ENCODE measurements around the gene BACH2. TPM values are rescaled to one million over a fixed set of nuclear protein-coding genes. Genes with fewer than 3 reads are reported as not detected.
A peak's percentile ranks its signal among the peaks of the same experiment; 100 is the strongest.
"Not testable (repeated sequence)": the region's sequence is repeated elsewhere in the genome, so short reads cannot be mapped to it uniquely, and the experiment has no call there.

The BACH2 gene
- total RNA-seq, 1 donor from 2014 or later, result 1.5 TPM

DNA sequence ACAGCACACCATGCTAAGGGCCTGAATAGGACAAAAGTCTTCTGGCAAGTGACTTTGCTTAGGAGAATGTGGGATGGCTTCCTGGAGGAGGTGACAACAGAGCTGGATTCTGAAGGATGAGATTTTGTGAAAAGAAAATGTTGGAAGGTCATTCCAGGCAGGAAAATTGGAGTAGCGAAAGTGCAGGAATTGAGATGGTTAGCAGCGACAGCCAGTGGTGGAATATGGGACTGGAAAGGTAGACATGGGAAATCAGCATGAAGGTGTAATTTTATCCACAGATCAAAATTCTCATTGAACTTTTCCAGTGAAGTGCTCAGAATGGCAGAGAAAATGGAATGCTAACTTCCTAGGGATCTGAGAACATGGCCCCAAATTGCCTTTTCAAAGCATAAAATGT, 5.7 kb upstream of the BACH2 start:
- no peak for DNase-seq (ENCODE audit: low read depth in 2 of 2)

DNA sequence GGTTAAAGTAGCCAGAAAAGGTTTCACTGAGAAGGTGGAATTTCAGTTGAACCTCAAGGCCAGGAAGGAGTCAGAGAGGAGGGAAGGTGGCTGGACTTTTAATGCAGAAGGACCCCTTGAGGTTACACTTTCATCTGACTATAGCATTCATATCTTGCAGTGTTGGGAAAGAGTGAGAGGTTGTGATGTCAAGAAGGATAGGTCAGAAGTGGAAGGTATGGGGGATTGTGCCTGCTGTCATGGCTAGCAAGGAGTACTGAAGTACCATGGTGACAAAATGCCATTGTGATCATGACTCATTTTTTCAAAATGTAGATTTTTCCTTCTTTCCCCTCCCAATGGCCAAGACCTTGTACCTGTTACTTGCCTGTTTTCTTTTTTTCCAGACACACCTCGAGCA, 5.2 kb upstream of the BACH2 start:
- DNase-seq (ENCODE audit: low read depth in 2 of 2), result no peak

DNA sequence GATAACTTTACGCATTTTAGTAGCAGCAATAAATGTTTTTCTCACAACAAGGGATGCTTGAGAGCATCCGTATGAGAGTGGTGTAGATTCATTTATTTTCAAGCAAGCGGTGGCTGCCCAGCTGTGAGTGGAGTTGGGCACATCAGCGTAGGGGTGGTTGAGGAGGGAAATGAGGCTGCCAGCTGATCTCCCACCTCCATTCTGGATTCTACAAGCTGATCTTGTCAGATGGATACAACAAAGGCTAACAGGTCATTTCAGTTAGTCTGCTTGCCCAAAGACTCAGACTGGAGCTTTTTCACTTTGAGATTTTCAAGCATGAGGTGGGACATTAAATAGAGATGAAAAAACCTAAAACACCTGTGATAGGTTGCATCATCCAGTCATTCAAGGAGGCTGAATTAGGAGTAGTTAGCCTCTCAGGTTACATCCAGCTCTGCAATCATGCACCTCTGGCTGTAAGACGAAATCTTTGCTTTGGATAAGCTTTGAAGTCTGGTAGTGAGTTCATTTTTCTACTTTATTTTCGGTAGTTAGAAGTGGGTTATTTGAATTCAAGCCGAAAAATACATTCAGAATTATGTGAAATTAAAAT, 1.9 kb upstream of the BACH2 start:
- no peak for DNase-seq (ENCODE audit: low read depth in 2 of 2)

DNA sequence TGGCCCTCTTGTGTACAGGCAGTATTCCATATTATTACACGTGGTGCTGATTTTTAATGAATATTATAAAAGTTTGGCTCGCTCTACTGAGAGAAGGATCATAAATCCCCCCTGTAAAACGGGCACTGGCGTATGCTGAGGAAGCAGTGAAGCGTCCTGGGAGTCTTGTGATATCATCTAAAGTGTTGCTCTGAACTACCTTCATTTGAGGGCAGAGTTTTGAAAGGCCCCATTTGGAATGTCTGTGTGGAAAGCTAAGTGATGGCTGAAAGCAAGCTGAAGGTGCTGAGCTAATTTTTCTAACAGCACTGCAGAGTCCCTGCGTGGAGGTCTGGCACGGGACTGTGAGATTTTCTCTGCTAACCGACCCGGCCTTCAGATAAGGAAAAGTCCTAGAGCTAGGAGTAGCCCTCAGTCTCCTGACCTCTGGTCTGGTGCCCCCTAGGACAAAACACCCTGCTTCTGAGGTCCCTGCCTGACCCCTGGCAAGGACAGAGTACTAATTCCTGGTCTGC, 1.3 kb upstream of the BACH2 start:
- no peak for DNase-seq (ENCODE audit: low read depth in 2 of 2)

DNA sequence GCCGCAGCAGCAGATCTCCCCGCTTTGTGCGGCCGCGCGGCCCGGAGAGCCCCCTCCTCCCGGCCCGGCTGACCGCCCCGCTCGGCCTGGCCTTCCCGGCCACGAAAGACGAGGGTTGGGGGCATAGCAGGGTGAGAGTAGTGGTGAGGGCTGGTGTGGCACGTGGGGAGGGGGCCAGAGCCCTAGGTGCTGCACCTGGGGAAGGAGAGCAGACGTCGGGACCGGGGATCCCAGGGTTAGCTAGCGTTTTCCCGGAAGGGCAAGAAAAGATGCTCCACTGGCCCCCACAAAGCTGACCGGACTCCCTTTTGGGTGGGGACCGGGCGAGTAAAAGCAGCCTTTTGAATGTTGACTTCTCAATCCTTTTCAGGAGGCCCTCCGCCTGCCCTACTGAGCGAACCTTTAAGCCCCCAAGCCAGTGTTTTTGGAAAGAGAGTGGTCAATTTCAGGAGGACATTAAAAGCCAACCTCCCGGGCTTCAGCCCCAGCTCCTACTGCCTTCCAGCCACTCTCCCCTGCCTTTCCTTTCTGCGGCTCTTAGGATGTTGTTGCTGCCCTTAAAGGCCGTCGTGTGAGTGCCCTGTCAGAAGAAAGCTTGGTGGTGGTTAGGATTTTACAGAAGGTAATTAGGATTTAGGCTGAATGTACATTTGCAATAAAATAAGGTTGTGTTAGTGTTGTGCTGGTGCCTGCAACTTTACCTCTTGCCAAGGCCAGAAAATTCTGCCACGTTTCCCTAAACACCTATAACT, 648 bp upstream of the BACH2 start:
- no peak for DNase-seq (ENCODE audit: low read depth in 2 of 2)

DNA sequence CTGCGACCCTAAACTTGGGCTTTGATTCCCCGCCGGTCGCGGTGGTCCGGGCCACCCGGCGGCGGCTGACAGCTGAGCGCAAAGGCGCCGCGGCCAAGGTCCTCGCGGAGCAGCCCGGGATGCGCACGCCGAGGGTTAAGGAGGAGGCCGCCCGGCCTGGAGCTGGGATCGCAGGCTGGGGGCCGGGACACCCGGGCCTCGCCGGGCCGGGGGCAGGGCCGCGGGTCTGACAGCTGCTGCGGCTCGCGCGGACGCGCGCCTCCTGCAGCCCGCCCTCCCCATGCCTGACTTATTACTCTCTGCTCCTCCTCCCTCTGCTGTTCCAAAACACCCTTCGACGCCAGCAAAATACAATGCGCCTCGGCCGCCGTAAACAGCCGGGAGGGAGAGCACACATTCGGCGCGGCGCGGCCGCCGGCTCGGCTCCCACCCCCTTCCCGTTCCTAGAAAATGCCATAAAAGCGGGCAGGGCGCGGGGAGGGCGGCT, 746 bp downstream of the BACH2 start:
- peak in 1 of 2 donors; percentile 76 for DNase-seq (ENCODE audit: low read depth in 2 of 2)

DNA sequence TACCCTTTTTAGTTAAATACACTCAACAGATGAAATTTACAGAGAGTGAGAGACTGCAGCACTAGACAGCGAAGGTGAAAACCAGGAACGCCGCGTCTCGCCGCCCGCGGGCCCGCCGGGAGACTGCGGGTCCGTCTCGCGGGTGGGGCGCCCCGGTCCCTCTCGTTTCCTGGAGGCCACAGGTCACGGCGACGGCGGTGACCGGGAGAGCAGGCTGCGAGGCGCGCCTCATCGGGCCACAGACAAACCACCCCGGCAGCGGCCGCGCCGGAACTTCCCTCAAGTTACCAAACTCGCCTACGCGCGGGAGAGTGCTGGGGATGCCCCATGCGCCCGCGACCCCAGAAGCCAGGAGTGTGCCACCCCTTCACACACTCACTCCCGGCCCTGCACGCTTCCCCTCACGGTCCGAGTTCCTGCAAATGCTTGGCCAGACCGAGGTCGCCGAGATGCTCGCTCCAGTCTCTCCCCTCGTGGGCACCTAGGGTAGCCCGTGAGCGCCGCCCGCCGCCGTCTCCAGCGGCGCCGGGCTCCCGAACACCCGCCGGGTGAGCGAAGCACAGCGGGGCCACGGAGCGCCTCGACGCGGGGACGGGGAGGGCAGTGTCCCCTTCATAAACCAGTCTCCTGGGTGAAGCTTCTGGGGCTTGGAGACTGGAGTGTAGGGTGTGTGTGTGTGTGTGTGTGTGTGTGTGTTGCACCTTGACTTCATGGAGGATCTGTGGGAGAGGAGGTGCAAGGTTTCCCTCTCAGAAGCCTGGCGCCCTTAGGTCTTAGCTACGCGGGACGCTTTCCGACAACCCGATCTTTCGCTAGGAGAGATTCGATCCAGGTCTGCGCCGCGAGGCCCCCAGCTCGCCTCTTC, 1.4 kb downstream of the BACH2 start:
- DNase-seq (ENCODE audit: low read depth in 2 of 2), result peak in 1 of 2 donors; percentile 51

DNA sequence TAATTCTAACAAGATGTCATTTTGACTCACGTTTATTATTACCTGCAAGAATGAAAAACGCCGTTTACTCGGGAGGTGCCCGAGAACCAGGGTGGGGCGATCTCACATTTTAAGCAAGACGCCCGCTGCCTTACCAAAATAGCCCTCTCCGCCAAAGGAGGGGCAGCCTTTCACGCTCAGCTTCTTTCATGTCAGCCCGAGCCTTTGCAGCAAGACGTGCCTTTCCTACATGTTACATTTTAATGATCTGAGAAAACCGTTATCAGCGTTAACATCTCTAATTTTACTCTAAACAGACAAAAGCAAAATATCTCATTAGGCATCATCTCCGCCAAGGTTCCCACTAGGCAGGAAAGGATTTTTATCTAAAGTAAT, 2.0 kb downstream of the BACH2 start:
- no peak for DNase-seq (ENCODE audit: low read depth in 2 of 2)

DNA sequence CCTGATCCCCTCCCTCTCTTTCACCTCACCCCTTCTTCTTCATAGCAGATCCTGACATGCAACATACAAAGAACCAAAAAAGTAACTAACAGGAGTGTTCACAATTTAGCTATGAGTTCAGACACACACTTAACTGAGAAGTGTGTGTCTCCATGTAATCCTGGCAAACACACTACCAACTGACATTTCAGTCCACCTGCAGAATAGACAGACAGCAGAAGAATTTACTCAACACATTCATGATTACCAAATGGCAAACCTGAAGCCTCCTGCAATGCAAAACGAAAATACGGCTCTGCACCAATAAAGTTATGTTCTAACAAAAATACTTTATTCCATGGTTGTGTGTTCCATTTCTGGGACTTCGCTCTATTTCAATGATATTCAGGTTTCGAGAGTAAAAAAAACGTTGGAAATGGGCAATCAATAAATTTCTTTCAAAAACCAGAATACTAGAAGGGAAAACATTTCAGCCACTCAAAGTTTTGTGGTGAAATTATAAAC, 2.6 kb downstream of the BACH2 start:
- DNase-seq (ENCODE audit: low read depth in 2 of 2), result no peak

DNA sequence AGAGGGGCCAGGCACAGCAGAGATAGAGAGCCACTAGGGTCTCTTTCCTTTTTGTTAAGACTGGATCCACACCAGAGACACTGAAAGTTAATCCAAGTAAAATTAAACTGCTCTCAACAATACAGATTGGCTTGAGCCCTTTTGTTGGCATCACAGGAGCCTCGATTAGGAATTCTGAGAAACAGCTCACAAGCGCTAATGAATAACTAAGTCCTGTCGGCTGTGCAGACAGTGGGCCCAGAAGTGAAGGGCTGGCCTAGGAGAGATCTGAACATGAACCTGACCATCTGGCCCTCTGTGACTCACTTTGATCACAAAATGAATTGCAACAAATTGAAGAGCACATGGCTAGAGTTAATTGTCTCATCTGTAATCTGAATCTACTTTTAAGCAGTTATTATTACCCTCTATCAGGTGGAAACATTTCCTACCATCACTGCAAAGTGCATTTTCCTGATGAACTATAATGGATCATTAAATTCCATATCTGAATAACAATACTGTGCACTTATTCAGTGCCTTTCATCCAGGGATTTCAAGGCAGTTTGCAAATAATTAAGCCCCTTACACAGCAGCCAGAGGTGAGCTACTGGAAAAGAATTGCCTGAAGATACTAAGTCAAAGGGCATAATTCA, 3.2 kb downstream of the BACH2 start:
- no peak for DNase-seq (ENCODE audit: low read depth in 2 of 2)

DNA sequence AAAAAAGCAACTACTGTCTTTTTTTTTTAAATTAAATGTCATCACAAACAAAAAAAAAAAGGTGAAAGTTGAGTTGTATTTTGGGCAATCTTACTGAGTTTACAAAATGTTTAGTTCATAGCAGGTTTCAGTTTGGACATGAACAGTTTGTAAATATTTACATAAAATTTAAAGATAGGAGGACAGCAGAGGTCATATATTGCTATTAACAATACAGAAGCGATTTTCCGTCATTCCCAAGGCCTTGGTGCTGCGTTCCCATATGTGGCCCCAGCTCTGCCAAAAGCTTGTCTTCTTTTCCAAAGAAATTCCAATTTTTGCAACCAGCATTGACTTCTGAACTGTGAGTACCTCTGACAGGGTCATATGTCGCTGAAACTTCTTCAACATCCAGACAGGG, 5.1 kb downstream of the BACH2 start:
- no peak for DNase-seq (ENCODE audit: low read depth in 2 of 2)

DNA sequence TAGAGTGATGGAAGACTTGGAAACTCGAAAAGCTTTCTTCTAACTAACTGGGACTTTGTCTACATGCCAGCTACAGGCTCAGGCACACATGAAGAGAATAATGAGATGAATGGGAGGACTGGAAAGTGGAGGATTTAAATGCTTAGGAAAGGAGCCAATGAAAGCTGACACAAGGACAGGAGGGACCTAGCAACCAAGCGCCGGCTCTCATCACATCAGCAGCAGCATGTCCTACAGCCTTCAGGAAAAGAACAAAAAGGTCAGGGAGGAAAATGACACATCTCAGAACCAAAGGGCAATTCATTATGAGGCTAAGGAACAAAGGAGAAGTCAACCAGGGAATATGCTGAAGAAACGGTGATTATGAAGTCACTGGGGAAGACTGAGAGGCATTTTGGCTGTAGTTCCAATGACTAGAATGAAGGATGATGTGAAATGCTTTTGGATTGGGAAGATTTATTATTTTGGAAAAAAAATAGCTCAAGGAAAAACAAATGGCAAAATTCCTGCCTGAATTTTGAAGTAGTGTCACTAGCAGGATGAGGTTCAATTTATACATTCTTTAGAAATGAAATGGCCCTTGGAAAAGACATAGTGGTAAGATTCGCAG, 5.7 kb downstream of the BACH2 start:
- DNase-seq (ENCODE audit: low read depth in 2 of 2), result peak in 1 of 2 donors; percentile 21

DNA sequence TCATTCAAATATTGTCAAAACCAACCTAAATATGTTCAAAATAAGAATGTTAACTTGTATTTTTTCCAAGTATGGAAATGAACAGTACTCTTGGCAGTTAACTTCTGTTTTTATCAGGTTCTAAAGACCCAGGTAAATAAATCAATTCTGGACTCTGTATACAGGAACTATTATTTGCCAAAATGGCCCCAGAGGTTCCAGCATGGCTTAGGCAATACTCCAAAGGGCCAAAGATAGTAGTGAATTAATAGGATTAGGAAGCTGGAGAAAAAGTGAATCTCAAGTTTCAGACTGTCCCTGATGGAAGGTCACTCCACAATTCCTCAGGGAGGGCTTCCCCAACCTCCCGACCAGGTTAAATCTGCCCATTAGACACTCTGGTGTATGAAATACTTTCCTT, 6.7 kb downstream of the BACH2 start:
- no peak for DNase-seq (ENCODE audit: low read depth in 2 of 2)

DNA sequence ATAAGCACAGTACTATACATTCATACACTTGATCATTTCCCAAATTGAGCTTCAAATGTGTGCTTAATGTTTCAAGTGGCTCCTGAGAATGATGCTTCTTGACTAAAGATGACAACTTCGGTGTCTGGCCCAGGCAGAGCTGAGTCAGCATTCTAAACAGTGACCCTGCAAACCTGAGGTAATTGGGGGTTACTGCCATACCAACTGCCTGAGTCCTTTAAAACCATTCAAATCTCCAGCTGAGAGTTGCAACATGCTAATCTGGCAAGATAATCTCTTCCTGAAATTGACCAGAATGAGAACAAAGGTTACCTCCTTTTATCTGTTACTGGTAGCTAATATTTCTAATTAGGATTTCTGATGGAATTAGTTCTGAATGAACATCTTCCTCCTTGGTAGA, 8.2 kb downstream of the BACH2 start:
- no peak for DNase-seq (ENCODE audit: low read depth in 2 of 2)

DNA sequence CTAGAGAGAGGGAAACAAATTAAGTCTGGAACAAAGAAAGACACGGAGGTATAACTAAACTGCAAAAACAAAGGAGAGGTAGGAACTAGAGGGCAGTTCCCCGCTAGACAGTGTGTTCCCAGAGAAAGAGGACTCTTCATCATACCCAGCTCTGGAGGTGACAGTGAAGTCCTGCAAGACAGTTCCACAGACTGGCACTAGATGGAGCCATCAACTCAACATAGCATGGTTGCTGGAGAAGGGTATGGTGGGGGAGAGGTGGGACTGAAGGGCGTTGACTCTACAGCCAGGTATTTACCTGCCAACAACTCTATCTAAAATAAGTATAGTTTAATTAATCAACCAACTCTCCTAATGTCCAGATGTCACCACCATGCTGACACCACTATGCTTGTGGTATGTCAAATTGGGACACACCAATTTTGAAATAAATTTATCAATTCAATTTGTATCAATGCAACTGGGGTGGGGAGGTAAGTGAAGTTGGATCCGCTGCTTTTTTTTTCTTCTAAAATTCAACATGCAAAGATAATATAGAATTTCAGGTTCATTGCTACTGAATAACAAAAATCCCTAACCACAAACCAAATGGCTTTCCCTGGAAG, 9.7 kb downstream of the BACH2 start:
- DNase-seq (ENCODE audit: low read depth in 2 of 2), result peak in 1 of 2 donors; percentile 55

DNA sequence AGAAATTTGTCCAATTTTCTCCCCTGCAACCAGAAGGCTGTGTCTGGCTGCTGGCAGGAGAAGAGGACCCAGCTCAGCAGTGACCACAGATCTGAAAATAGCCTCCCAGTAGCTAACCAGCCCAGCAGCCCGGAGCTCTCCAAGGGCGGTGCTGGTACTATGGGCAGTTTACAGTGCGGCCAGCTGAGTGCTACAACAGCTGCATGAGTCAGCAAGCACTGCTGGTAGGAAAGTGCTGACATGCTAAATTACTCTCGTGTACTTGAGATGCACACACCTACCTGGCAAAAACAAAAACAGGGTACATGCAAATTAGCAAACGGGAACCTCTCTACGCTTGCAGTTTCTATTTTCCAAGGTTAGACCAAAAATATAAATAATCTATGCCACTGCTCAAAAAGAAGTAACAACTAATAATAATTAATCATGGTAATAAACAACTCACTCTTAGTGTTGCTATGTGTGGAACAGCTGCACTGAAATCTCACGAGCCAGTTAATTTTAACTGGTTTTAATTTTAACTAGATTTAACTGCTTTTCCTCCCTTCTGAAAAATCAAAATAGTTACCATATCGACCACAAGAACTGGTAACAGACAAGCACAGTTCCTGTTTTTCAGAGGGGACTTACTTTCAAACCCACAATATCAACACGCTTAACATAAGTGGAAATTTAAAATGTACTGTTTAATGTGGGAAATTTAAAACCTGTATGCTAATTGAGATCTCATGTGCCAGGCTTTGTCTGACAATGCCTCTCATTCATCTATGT, 10.8 kb downstream of the BACH2 start:
- DNase-seq (ENCODE audit: low read depth in 2 of 2), result peak; percentile 79 to 93

DNA sequence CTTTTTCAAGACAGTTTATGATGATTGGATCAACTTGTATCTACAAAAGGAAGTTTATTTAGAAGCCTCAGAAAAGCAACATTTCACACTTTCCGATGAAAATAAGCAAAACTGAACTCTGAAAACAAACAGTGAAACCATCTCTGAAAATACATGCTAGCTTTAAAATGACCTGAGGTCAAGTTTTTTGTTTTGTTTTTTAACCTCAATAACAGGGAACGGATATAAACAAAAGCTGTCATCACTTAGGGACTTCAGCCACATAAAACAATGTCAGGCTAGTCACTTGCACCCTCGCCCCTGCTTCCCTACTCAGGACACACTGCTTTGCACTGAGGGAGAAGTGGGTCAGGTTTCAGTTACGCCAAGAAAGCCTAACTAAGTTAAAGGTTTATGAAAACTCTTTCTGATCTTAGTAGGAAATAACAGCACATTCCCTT, 11.6 kb downstream of the BACH2 start:
- DNase-seq (ENCODE audit: low read depth in 2 of 2), result peak in 1 of 2 donors; percentile 71

DNA sequence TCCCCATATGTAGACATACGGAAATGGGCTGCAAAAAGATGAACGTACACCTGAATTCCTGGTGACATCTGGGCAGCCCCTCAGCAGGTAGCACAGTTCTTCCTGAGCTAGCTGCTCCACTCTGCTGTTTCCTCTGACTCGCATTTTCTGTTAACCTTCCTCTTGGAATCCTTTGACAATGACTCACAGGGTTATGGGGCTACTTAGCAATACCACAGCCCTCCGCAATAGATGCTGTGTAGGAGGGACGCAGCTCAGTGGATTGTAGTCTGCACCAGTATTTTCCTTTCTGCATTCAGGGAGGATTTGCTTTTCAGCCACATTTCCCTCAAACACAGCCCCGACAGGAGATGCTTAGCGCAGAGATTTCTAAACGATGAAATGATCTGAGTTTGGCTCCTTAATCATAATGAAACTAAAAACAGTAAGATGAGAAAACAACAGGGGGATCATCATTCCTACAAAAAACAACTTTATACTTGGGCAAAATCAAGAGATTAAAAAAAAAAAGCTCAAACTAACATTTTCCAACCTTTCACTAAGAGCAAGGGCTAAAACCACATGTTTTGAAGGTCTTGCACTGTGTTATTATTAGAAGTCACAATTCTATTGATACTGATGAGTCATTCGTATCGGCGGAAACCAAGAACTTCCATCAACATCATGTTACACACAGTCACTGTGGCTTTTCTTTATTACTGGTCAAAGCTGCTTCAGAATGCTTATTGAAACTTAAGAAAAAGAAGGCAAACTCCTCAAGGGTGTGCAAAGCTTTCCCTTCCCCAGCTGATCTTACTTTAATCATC, 12.2 kb downstream of the BACH2 start:
- DNase-seq (ENCODE audit: low read depth in 2 of 2), result peak; percentile 52 to 91

DNA sequence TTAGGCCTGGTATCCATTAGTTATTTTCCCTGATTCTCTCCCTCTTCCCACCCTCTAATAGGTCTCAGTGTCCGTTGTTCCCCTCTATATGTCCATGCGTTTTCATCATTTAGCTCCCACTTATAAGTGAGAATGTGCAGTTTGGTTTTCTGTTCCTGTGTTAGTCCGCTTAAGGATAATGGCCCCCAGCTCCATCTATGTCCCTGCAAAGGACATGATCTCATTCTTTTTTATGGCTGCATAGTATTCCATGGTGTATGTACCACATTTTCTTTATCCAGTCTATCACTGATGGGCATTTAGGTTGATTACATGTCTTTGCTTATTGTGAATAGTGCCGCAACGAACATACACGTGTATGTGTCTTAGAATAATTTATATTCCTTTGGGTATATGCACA, 14.4 kb downstream of the BACH2 start:
- DNase-seq (ENCODE audit: low read depth in 2 of 2), result not testable (repeated sequence)
